IMR-90 (cell line): ENCODE results near the gene ID2.
A peak's percentile ranks its signal among the peaks of the same experiment; 100 is the strongest.

Source experiments
- CEBPB ChIP-seq: IDR thresholded peaks from 2 replicates; pipeline ENCODE4 v1.6.1; 2012; ENCODE audit warnings: low read depth, low read length, improper control_type of control experiment
- CHD1 ChIP-seq: IDR thresholded peaks from 2 replicates; pipeline ENCODE4 v1.6.1; 2012; ENCODE audit warnings: low read depth, low read length, improper control_type of control experiment
- CTCF ChIP-seq: conservative IDR thresholded peaks from 2 replicates; pipeline ENCODE4 v1.5.1; 2012; ENCODE audit warnings: mild to moderate bottlenecking, low read depth, low read length, improper control_type of control experiment
- FOS ChIP-seq: fragments of 150-350 bp; IDR thresholded peaks from 2 replicates; pipeline ENCODE4 v1.6.1; 2016; ENCODE audit warnings: low read depth, low read length
- POLR2A ChIP-seq: IDR thresholded peaks from 2 replicates; pipeline ENCODE4 v1.6.1; 2012; ENCODE audit warnings: mild to moderate bottlenecking, low read depth, low read length
- RAD21 ChIP-seq: IDR thresholded peaks from 2 replicates; pipeline ENCODE4 v1.6.1; 2012; ENCODE audit warnings: low read length, improper control_type of control experiment
- USF2 ChIP-seq: fragments of 150-350 bp; IDR thresholded peaks from 2 replicates; pipeline ENCODE4 v1.6.1; 2017; ENCODE audit warnings: mild to moderate bottlenecking, antibody characterized with exemption, low read length, low read depth

GRCh38 chr2:8678731-8679566, 2.9 kb upstream of the ID2 start:
- TF ChIP-seq CTCF (0 out of 2 replicates have a peak, but pooled peaks have one; percentile 0), POLR2A (peak; percentile 24; the same call in 1 of the 2 replicates), USF2 (peak; percentile 73), RAD21 (peak; percentile 19; the same call in 1 of the 2 replicates), CHD1 (peak; percentile 63; the same call in 1 of the 2 replicates), CEBPB (peak; percentile 61), FOS (no peak)
